Stomach (tissue), 9 donors: ENCODE data around the gene CDC20B. TPM values are rescaled to one million over a fixed set of nuclear protein-coding genes. Genes with fewer than 3 reads are reported as not detected.
"Not testable (repeated sequence)": the region's sequence is repeated elsewhere in the genome, so short reads cannot be mapped to it uniquely, and the experiment has no call there.

Experiments used
- DNase-seq, 2 donors: peaks; one replicate each; pipeline versions ENCODE4 v3.0.0 to v3.0.0-alpha.2; 2013 to 2019
- H3K27ac ChIP-seq, 5 donors: fragments of 200-600 bp in 4 of 5; sonication (generic) in 4 of 5; one replicate each; pipeline ENCODE4 v1.5.1; 2013 to 2019; ENCODE audit warnings: mild to moderate bottlenecking in 1 of 5, moderate library complexity in 1 of 5
- H3K27me3 ChIP-seq, 3 donors: fragments of 200-600 bp; sonication (generic); one replicate each; pipeline ENCODE4 v1.5.1; 2017 to 2019; ENCODE audit warnings: mixed run types in 1 of 3
- H3K36me3 ChIP-seq, 4 donors: fragments of 200-600 bp; sonication (generic); 1 replicate in 3 of 4; 2 replicates in 1 of 4; pipeline ENCODE4 v1.5.1; 2016 to 2019
- H3K4me1 ChIP-seq, 4 donors: fragments of 200-600 bp; sonication (generic); one replicate each; pipeline ENCODE4 v1.5.1; 2016 to 2019
- H3K4me3 ChIP-seq, 4 donors: fragments of 200-600 bp; sonication (generic) in 3 of 4; one replicate each; pipeline ENCODE4 v1.5.1; 2016 to 2019; ENCODE audit warnings: mild to moderate bottlenecking in 1 of 4
- H3K9me3 ChIP-seq, 4 donors: fragments of 200-600 bp; sonication (generic); one replicate each; pipeline ENCODE4 v1.5.1; 2016 to 2019
- CTCF ChIP-seq, 7 experiments: fragments of 450-650 bp in 4 of 7; fragments of 200-600 bp in 3 of 7; sonication (generic) in 3 of 7; IDR thresholded peaks; one replicate each; pipeline ENCODE4 v1.5.1; 2016 to 2019; ENCODE audit warnings: antibody characterized with exemption in 7 of 7, control low read depth in 2 of 7, mild to moderate bottlenecking in 1 of 7
- EP300 ChIP-seq: sonication (generic); formaldehyde crosslinking; IDR thresholded peaks from one replicate; pipeline ENCODE4 v1.6.1; 2017; ENCODE audit warnings: antibody characterized with exemption
- POLR2A ChIP-seq, 4 donors: fragments of 450-650 bp; IDR thresholded peaks; one replicate each; pipeline ENCODE4 v1.6.1; 2016; ENCODE audit warnings: antibody characterized with exemption in 4 of 4, control low read depth in 2 of 4, mild to moderate bottlenecking in 1 of 4, moderate library complexity in 1 of 4
- POLR2AphosphoS5 ChIP-seq, 3 donors: sonication (generic); formaldehyde crosslinking; IDR thresholded peaks; one replicate each; pipeline ENCODE4 v1.6.1; 2016; ENCODE audit warnings: antibody characterized with exemption in 3 of 3
- WGBS, 5 donors: extraction: QIAGEN DNeasy Blood & Tissue Kit in 3 of 5; methylation state at CpG; one replicate each; pipeline versions ENCODE4 v1.1.5 to v1.1.7; 2013 to 2018; 5-methylcytosine and 5-hydroxymethylcytosine counted together
- intact Hi-C: fragments of 100-400 bp; cut with DNase I; formaldehyde crosslinking; loops from one replicate; pipeline ENCODE4 v1.15.1; 2023; ENCODE audit warnings: low total_unique reads
- polyA plus RNA-seq, 3 donors: library from polyadenylated mRNA; stranded (reverse); fragments of 200-250 nt; gene quantifications; one replicate each; pipeline ENCODE4 v1.2.3, GENCODE V29; 2013
- total RNA-seq, 5 donors: library from RNA; depleted of rRNA; stranded (reverse); fragments of >200 nt; gene quantifications; one replicate each; pipeline versions ENCODE4 v1.1.0 to v1.2.3, GENCODE V29; 2014 to 2016
- donor health status: healthy with polysubstance abuse.
- donor health status: Bipolar disorder and iron deficiency.
- donor health status: healthy.

CDC20B gene
- total and polyA plus RNA-seq, 8 donors: not detected

DNA sequence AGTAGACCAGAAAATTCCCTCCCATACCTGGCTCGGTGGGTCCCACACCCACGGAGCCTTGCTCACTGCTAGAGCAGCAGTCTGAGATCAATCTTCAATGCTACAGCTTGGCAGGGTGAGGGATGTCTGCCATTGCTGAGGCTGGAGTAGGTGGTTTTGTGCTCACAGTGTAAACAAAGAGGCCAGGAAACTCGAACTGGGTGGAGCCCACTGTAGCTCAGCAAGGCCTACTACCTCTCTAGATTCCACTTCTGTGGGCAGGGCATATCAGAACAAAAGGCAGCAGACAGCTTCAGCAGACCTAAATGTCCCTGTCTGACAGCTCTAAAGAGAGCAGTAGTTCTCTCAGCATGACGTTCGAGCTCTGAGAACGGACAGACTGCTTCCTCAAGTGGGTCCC, 76.1 kb downstream of the CDC20B start:
- Histone ChIP-seq H3K9me3 (peaks cover 0 to 9% (median 2%) of the 10 kb centered on the region in 4 donors), H3K36me3 (no peaks in the 10 kb centered on the region), H3K27ac (no peak overlapping the region), H3K4me1 (no peaks in the 10 kb centered on the region), H3K4me3 (no peak overlapping the region), H3K27me3 (no peaks in the 10 kb centered on the region)
- peak in 1 of 2 donors; percentile 54 for DNase-seq
- intact Hi-C loops: no loop called here
- no peak for TF ChIP-seq EP300
- no peak for TF ChIP-seq POLR2AphosphoS5 (IDR thresholded peaks at IDR 0.05)
- no peak for TF ChIP-seq CTCF (IDR thresholded peaks at IDR 0.05)
- TF ChIP-seq POLR2A (IDR thresholded peaks at IDR 0.05): no peak
- WGBS, 5 donors: 47 to 56% (median 54%) methylated on average over 5 to 6 of the region's 6 CpGs

- intact Hi-C loops: no loop called here
- Histone ChIP-seq H3K4me3 (no peak overlapping the region), H3K36me3 (no peaks in the 10 kb centered on the region), H3K9me3 (peaks cover 0 to 5% (median 2%) of the 10 kb centered on the region in 4 donors), H3K27me3 (no peaks in the 10 kb centered on the region), H3K27ac (no peak overlapping the region), H3K4me1 (no peaks in the 10 kb centered on the region)
- no peak for TF ChIP-seq CTCF (IDR thresholded peaks at IDR 0.05)
- TF ChIP-seq EP300: no peak
- TF ChIP-seq POLR2A (IDR thresholded peaks at IDR 0.05): no peak
- peak in 1 of 2 donors; percentile 13 for DNase-seq
- WGBS, 5 donors: 55 to 94% (median 78%) methylated on average over 3 of the region's 3 CpGs
Observed at GRCh38 chr5:55096182-55096581, 76.8 kb downstream of the CDC20B start.

DNA sequence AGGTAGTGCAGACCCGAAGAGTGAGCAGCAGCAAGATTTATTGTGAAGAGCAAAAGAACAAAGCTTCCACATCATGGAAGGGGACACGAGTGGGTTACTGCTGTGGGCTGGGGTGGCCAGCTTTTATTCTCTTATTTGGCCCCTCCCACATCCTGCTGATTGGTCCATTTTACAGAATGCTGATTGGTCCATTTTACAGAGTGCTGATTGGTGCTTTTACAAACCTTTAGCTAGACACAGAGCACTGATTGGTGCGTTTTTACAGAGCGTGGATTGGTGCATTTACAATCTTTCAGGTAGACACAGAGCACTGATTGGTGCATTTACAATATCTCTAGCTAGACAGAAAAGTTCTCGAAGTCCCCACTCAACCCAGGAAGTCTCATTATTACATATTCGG, 82.0 kb downstream of the CDC20B start:
- H3K4me1 ChIP-seq, intact Hi-C loops, DNase-seq, H3K27ac ChIP-seq, H3K4me3 ChIP-seq, H3K27me3 ChIP-seq, H3K9me3 ChIP-seq, H3K36me3 ChIP-seq: not testable (repeated sequence)
- WGBS, 5 donors: 88 to 96% (median 91%) methylated on average over 6 of the region's 6 CpGs

- WGBS, 5 donors: 73 to 95% (median 86%) methylated on average over 2 of the region's 2 CpGs
- not testable (repeated sequence) for H3K27me3 ChIP-seq
Observed at GRCh38 chr5:55089301-55089700, 83.7 kb downstream of the CDC20B start.

GRCh38 chr5:55081541-55081940, 91.4 kb downstream of the CDC20B start:
- Histone ChIP-seq H3K36me3 (no peaks in the 10 kb centered on the region), H3K4me3 (no peak overlapping the region), H3K27me3 (no peaks in the 10 kb centered on the region), H3K4me1 (no peaks in the 10 kb centered on the region), H3K27ac (no peak overlapping the region), H3K9me3 (peaks cover 0 to 27% (median 16%) of the 10 kb centered on the region in 4 donors)
- TF ChIP-seq CTCF (IDR thresholded peaks at IDR 0.05) (no peak), POLR2A (IDR thresholded peaks at IDR 0.05) (no peak), POLR2AphosphoS5 (IDR thresholded peaks at IDR 0.05) (no peak), EP300 (no peak)
- intact Hi-C loops: no loop called here
- DNase-seq: no peak

More at GRCh38 chr5:55089301-55089700, 83.7 kb downstream of the CDC20B start:
- H3K9me3 ChIP-seq, H3K27ac ChIP-seq, H3K4me1 ChIP-seq, DNase-seq, intact Hi-C loops, H3K4me3 ChIP-seq, H3K36me3 ChIP-seq: not testable (repeated sequence)

GRCh38 chr5:55073211-55073610, 99.8 kb downstream of the CDC20B start:
- intact Hi-C loops: no loop called here
- Histone ChIP-seq H3K27ac (no peak overlapping the region), H3K4me3 (no peak overlapping the region), H3K4me1 (no peaks in the 10 kb centered on the region), H3K36me3 (no peaks in the 10 kb centered on the region), H3K27me3 (no peaks in the 10 kb centered on the region), H3K9me3 (no peaks in the 10 kb centered on the region)
- TF ChIP-seq EP300 (no peak), CTCF (IDR thresholded peaks at IDR 0.05) (no peak), POLR2AphosphoS5 (IDR thresholded peaks at IDR 0.05) (no peak)
- WGBS, 5 donors: 85 to 95% (median 93%) methylated on average over 3 of the region's 3 CpGs
- DNase-seq: no peak
